HG03108 (cell line): ENCODE data around the gene IL5.
"Not testable (repeated sequence)": the region's sequence is repeated elsewhere in the genome, so short reads cannot be mapped to it uniquely, and the experiment has no call there.

Experiments used
- ATAC-seq: cut with Tn5 transposase; IDR thresholded peaks from one replicate; pipeline ENCODE4 v1.9.1; 2021; ENCODE audit warnings: moderate library complexity; ENCODE audit not compliant: unreplicated experiment

The IL5 gene

GRCh38 chr5:132530946-132531345 is 12.4 kb downstream of the IL5 start:
- ATAC-seq = no peak

GRCh38 chr5:132528866-132529634 is 14.3 kb downstream of the IL5 start:
- no peak for ATAC-seq

GRCh38 chr5:132528021-132528420 is 15.3 kb downstream of the IL5 start:
- no peak for ATAC-seq

GRCh38 chr5:132526974-132527564 is 16.3 kb downstream of the IL5 start:
- peak; percentile 5 for ATAC-seq

- ATAC-seq = peak; percentile 45
Measured at GRCh38 chr5:132526290-132526973, 16.9 kb downstream of the IL5 start.

- ATAC-seq = peak; percentile 54
Measured at GRCh38 chr5:132525299-132525724, 18.0 kb downstream of the IL5 start.

GRCh38 chr5:132524877-132525276 is 18.4 kb downstream of the IL5 start:
- ATAC-seq = not testable (repeated sequence)

- ATAC-seq = not testable (repeated sequence)
Measured at GRCh38 chr5:132522067-132522466, 21.3 kb downstream of the IL5 start.

- not testable (repeated sequence) for ATAC-seq
Measured at GRCh38 chr5:132513618-132514336, 29.5 kb downstream of the IL5 start.

- no peak for ATAC-seq
Measured at GRCh38 chr5:132510076-132510475, 33.2 kb downstream of the IL5 start.

- ATAC-seq = peak; percentile 56
Measured at GRCh38 chr5:132506094-132506692, 37.1 kb downstream of the IL5 start.

GRCh38 chr5:132505641-132506040 is 37.7 kb downstream of the IL5 start:
- ATAC-seq = no peak

- no peak for ATAC-seq
Measured at GRCh38 chr5:132504746-132505145, 38.6 kb downstream of the IL5 start.

- no peak for ATAC-seq
Measured at GRCh38 chr5:132503244-132503643, 40.1 kb downstream of the IL5 start.

- no peak for ATAC-seq
Measured at GRCh38 chr5:132501961-132502931, 41.1 kb downstream of the IL5 start.

GRCh38 chr5:132501629-132501956 is 41.7 kb downstream of the IL5 start:
- ATAC-seq = no peak

- peak; percentile 42 for ATAC-seq
Measured at GRCh38 chr5:132500931-132501628, 42.2 kb downstream of the IL5 start.

- ATAC-seq = no peak
Measured at GRCh38 chr5:132500244-132500930, 42.9 kb downstream of the IL5 start.
